NB4 (cell line): ENCODE results near the gene TDRD6.

ENCODE experiments used
- CTCF ChIP-seq: IDR thresholded peaks from one replicate; pipeline ENCODE4 v1.5.1; 2012; ENCODE audit warnings: low read depth, low read length
- MAX ChIP-seq: IDR thresholded peaks from 2 replicates; pipeline ENCODE4 v1.6.1; 2011; ENCODE audit warnings: low read depth, low read length
- MYC ChIP-seq: IDR thresholded peaks from 2 replicates; pipeline ENCODE4 v1.6.1; 2011; ENCODE audit warnings: low read depth, low read length
- POLR2A ChIP-seq: IDR thresholded peaks from 2 replicates; pipeline ENCODE4 v1.6.1; 2011; ENCODE audit warnings: mild to moderate bottlenecking; ENCODE audit not compliant: insufficient read length; ENCODE audit errors: extremely low read depth

GRCh38 chr6:46645265-46645664, 42.4 kb upstream of the TDRD6 start:
- TF ChIP-seq POLR2A = no peak
- no peak for TF ChIP-seq CTCF
- TF ChIP-seq MAX = no peak
- TF ChIP-seq MYC = no peak
